Endothelial cell of umbilical vein (primary cell): ENCODE measurements around the gene PPCDC. TPM values are rescaled to one million over a fixed set of nuclear protein-coding genes. Genes with fewer than 3 reads are reported as not detected.

Experiments used
- BruUV-seq: library from RNA; stranded (reverse); fragments of 400-500 nt; replicated peaks from 2 replicates; lab custom pipeline; 2021; lab: Mats Ljungman, UMichigan
- CTCF ChIA-PET: fragments of 300-600, 350-600 bp; sonication (Branson Sonifier 250); formaldehyde crosslinking; loops from one replicate; lab custom pipeline; 2021; ENCODE audit warnings: antibody characterized with exemption, inconsistent platforms; lab: Charles Lee
- POLR2A ChIA-PET: fragments of 300-600, 350-600 bp; sonication (Branson Sonifier 250); formaldehyde crosslinking; loops from one replicate; lab custom pipeline; 2021; ENCODE audit warnings: antibody characterized with exemption, inconsistent platforms; lab: Charles Lee
- DNase-seq: peaks from one replicate; pipeline ENCODE4 v3.0.0-alpha.2; 2011; ENCODE audit warnings: low read depth, low spot score
- FAIRE-seq: peaks from 2 replicates; lab custom pipeline; 2011; peaks lifted over from hg19 to GRCh38; lab: Jason Lieb, UNC
- H2AFZ ChIP-seq: 2 replicates; pipeline ENCODE4 v1.6.0; 2012; ENCODE audit warnings: low read depth, low read length, control low read depth, inconsistent platforms
- H3K27ac ChIP-seq: 2 replicates; pipeline ENCODE4 v1.5.1; 2011; ENCODE audit warnings: low read depth, mild to moderate bottlenecking, control low read depth, low read length, moderate library complexity; ENCODE audit not compliant: insufficient read depth
- H3K27me3 ChIP-seq, 2 experiments: 2 replicates each; pipeline versions ENCODE4 v1.6.0 to v1.6.1; 2011; ENCODE audit warnings: low read length in 2 of 2, mixed read lengths in 1 of 2; ENCODE audit not compliant: control insufficient read depth in 2 of 2, insufficient read depth in 2 of 2
- H3K36me3 ChIP-seq, 2 experiments: 2 replicates in 1 of 2; 3 replicates in 1 of 2; pipeline ENCODE4 v1.5.1; 2011; ENCODE audit warnings: low read length in 2 of 2, mild to moderate bottlenecking in 1 of 2, moderate library complexity in 1 of 2; ENCODE audit not compliant: control insufficient read depth in 2 of 2, insufficient read depth in 2 of 2; ENCODE audit errors: extremely low read depth in 1 of 2
- H3K4me1 ChIP-seq: 3 replicates; pipeline ENCODE4 v1.5.1; 2011; ENCODE audit warnings: mild to moderate bottlenecking, low read length; ENCODE audit not compliant: control insufficient read depth, insufficient read depth; ENCODE audit errors: extremely low read depth
- H3K4me2 ChIP-seq: 2 replicates; pipeline ENCODE4 v1.6.1; 2011; ENCODE audit warnings: low read length, control low read depth, mixed read lengths; ENCODE audit not compliant: insufficient read depth
- H3K4me3 ChIP-seq, 3 experiments: fragments of 200-600 bp in 1 of 3; sonication (generic), shearing (Covaris generic) in 1 of 3; replicated peaks in 1 of 3; 2 replicates each; pipeline ENCODE4 v1.5.1; 2011 to 2016; ENCODE audit warnings: control low read depth in 3 of 3, low read length in 3 of 3, mild to moderate bottlenecking in 2 of 3, inconsistent platforms in 1 of 3, low read depth in 1 of 3, moderate library complexity in 1 of 3; ENCODE audit not compliant: insufficient read depth in 1 of 3
- H3K79me2 ChIP-seq: 2 replicates; pipeline ENCODE4 v1.6.0; 2012; ENCODE audit warnings: low read length, inconsistent platforms; ENCODE audit not compliant: control insufficient read depth, insufficient read depth
- H3K9ac ChIP-seq: replicated peaks from 2 replicates; pipeline ENCODE3; 2011; ENCODE audit warnings: low read length, control low read depth; ENCODE audit not compliant: insufficient read depth; ENCODE audit errors: extremely low read depth
- H3K9me1 ChIP-seq: replicated peaks from 3 replicates; pipeline ENCODE4 v1.6.0; 2011; ENCODE audit warnings: mild to moderate bottlenecking, low read length; ENCODE audit not compliant: control insufficient read depth, insufficient read depth; ENCODE audit errors: extremely low read depth
- H3K9me3 ChIP-seq: replicated peaks from 2 replicates; pipeline ENCODE4 v1.5.1; 2012; ENCODE audit warnings: low read length, inconsistent platforms; ENCODE audit not compliant: control insufficient read depth, insufficient read depth
- H4K20me1 ChIP-seq: replicated peaks from 2 replicates; pipeline ENCODE3; 2011; ENCODE audit warnings: mild to moderate bottlenecking, low read length; ENCODE audit not compliant: control insufficient read depth, insufficient read depth; ENCODE audit errors: extremely low read depth
- CTCF ChIP-seq, 2 donors: IDR thresholded peaks; 1 replicate in 1 of 2; 2 replicates in 1 of 2; pipeline ENCODE4 v1.5.1; 2011; ENCODE audit warnings: low read length in 2 of 2, mild to moderate bottlenecking in 2 of 2, moderate library complexity in 2 of 2, control low read depth in 1 of 2, inconsistent platforms in 1 of 2, low read depth in 1 of 2; ENCODE audit not compliant: insufficient read depth in 1 of 2; ENCODE audit errors: extremely low read depth in 1 of 2
- EZH2 ChIP-seq: IDR thresholded peaks from 2 replicates; pipeline ENCODE4 v1.6.1; 2012; ENCODE audit warnings: borderline replicate concordance, low read depth, mild to moderate bottlenecking, moderate library complexity, low read length, inconsistent platforms; ENCODE audit not compliant: severe bottlenecking
- FOS ChIP-seq: IDR thresholded peaks from 2 replicates; pipeline ENCODE4 v1.6.1; 2011; ENCODE audit warnings: mild to moderate bottlenecking, low read length, moderate library complexity, borderline replicate concordance; ENCODE audit not compliant: insufficient read depth
- GATA2 ChIP-seq: IDR thresholded peaks from 2 replicates; pipeline ENCODE4 v1.7.0; 2011; ENCODE audit warnings: low read depth, mild to moderate bottlenecking, moderate library complexity, mixed read lengths, low read length; ENCODE audit not compliant: insufficient read length, insufficient read depth
- JUN ChIP-seq: IDR thresholded peaks from 2 replicates; pipeline ENCODE4 v1.6.1; 2011; ENCODE audit warnings: borderline replicate concordance, low read depth; ENCODE audit not compliant: insufficient read length, insufficient read depth
- MAX ChIP-seq: IDR thresholded peaks from 2 replicates; pipeline ENCODE4 v1.6.1; 2011; ENCODE audit not compliant: insufficient read depth, insufficient read length
- MYC ChIP-seq: IDR thresholded peaks from one replicate; pipeline ENCODE4 v1.6.1; 2011; ENCODE audit warnings: mild to moderate bottlenecking, low read depth, low read length
- POLR2A ChIP-seq: IDR thresholded peaks from 2 replicates; pipeline ENCODE4 v1.6.1; 2012; ENCODE audit warnings: low read depth, mild to moderate bottlenecking, control low read depth, low read length
- POLR2AphosphoS5 ChIP-seq: IDR thresholded peaks from 2 replicates; pipeline ENCODE4 v1.6.1; 2012; ENCODE audit warnings: low read depth, mild to moderate bottlenecking, control low read depth, low read length, moderate library complexity; ENCODE audit not compliant: insufficient read depth
- dilution Hi-C: fragments of 300-500 bp; cut with MboI; formaldehyde crosslinking; loops from one replicate; pipeline ENCODE4 v1.15.0; 2019; ENCODE audit warnings: low sequenced_read_pairs; ENCODE audit not compliant: extremely low pct_ligation_motif_present
- intact Hi-C: fragments of 100-400 bp; cut with micrococcal nuclease; formaldehyde crosslinking; loops from one replicate; pipeline ENCODE4 v1.10.0; 2022
- polyA plus RNA-seq, 4 experiments: library from polyadenylated mRNA; depleted of rRNA in 3 of 4; stranded (reverse) in 3 of 4; unstranded in 1 of 4; fragments of >200 nt; gene quantifications; 2 replicates each; pipeline versions ENCODE4 v1.2.1 to v1.2.3, GENCODE V29; 2011 to 2012; ENCODE audit warnings: missing spikeins in 1 of 4
- total RNA-seq: library from RNA; stranded (reverse); gene quantifications from 2 replicates; pipeline ENCODE4 v1.2.3, GENCODE V29; 2021

The PPCDC gene
- total and polyA plus RNA-seq, 2 donors (not counting 3 experiments of a cell fraction or from before 2014, with no cell fraction given), result 14.5 to 21.4 TPM

DNA sequence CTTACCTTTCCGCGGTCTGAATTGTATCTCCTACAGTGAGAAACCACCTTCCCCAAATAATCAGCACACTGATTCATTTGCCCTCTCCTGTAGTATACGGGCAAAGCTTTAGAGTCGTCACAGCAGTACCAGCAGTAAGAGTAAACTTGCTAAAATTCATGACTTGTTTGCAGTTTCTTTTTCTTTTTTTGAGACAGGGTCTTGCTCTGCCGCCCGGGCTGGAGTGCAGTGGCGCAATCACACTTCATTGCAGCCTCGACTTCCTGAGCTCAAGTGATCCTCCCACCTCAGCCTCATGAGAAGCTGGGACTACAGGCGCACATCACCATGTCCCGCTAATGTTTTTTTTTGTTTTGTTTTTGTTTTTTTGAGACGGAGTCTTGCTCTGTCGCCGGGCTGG, 16.2 kb upstream of the PPCDC start:
- no TSS peak for BruUV-seq
- H3K9me3 ChIP-seq, result no peaks in the 10 kb centered on the region
- dilution Hi-C loops (no loop called here), intact Hi-C loops (no loop called here)
- H3K4me3 ChIP-seq, result no peak overlapping the region
- no peak for TF ChIP-seq EZH2
- TF ChIP-seq JUN, result no peak
- TF ChIP-seq CTCF (IDR thresholded peaks at IDR 0.05; ENCODE audit: extremely low read depth in 1 of 2, insufficient read depth in 1 of 2, low read depth in 1 of 2, low read length in 2 of 2), result no peak
- no peak for TF ChIP-seq POLR2A
- TF ChIP-seq GATA2, result no peak
- TF ChIP-seq POLR2AphosphoS5, result no peak
- no peak for TF ChIP-seq MYC
- TF ChIP-seq MAX, result no peak
- TF ChIP-seq FOS, result no peak
- no peak overlapping the region for H3K9ac ChIP-seq
- peaks cover 0 to 9% of the 10 kb centered on the region in 2 experiments for H3K27me3 ChIP-seq
- no peak overlapping the region for H3K27ac ChIP-seq
- ChIA-PET POLR2A (no interaction called here), CTCF (interaction anchor here (0.6 to 1.0 kb wide), 2 partner anchors 11 to 328 kb away, joined by 3 read pairs; no protein-coding TSS in a partner anchor)
- no peaks in the 10 kb centered on the region for H3K79me2 ChIP-seq
- no peak overlapping the region for H3K4me2 ChIP-seq
- no peaks in the 10 kb centered on the region for H3K36me3 ChIP-seq
- H2AFZ ChIP-seq, result no peak overlapping the region
- no peaks in the 10 kb centered on the region for H4K20me1 ChIP-seq
- FAIRE-seq (no peak), DNase-seq (no peak)
- no peaks in the 10 kb centered on the region for H3K9me1 ChIP-seq
- no peaks in the 10 kb centered on the region for H3K4me1 ChIP-seq
